C4-2B (cell line): Measurements from ENCODE around the gene PACSIN2.

Experiments used
- H3K27ac ChIP-seq: fragments of 450-650 bp; 2 replicates; pipeline ENCODE4 v1.5.1; 2017
- ZFX ChIP-seq: fragments of 450-650 bp; IDR thresholded peaks from 2 replicates; pipeline ENCODE4 v1.6.1; 2017
- TF ChIP-seq, protein P1 (sequence below): fragments of 450-650 bp; conservative IDR thresholded peaks from 2 replicates; pipeline ENCODE4 v1.5.1; 2017; ENCODE audit warnings: mild to moderate bottlenecking

The PACSIN2 gene

DNA sequence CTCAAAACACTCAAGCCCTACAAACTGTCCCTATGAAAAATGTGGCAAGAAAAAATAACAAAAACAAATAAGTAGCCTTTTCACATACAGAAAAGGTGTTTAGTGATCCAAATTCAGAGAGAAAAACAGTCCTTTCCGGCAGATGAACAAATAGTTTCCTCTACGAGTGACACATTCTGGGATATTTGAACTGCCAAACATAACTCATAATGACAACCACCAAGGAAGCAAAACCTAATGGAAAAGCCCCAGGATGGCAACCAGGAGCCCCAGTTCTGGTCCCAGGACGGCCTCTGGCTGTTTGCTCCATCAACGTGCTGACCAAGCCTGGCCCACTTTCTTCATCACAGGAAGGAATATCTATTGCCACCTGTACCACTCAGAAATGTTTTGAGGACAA is 6.0 kb downstream of the PACSIN2 start:
- TF ChIP-seq, protein P1, sequence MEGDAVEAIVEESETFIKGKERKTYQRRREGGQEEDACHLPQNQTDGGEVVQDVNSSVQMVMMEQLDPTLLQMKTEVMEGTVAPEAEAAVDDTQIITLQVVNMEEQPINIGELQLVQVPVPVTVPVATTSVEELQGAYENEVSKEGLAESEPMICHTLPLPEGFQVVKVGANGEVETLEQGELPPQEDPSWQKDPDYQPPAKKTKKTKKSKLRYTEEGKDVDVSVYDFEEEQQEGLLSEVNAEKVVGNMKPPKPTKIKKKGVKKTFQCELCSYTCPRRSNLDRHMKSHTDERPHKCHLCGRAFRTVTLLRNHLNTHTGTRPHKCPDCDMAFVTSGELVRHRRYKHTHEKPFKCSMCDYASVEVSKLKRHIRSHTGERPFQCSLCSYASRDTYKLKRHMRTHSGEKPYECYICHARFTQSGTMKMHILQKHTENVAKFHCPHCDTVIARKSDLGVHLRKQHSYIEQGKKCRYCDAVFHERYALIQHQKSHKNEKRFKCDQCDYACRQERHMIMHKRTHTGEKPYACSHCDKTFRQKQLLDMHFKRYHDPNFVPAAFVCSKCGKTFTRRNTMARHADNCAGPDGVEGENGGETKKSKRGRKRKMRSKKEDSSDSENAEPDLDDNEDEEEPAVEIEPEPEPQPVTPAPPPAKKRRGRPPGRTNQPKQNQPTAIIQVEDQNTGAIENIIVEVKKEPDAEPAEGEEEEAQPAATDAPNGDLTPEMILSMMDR, result no peak
- no peak for TF ChIP-seq ZFX
- 0 out of 2 replicates have a peak overlapping the region, but pooled peaks have one; percentile 5 for H3K27ac ChIP-seq

DNA sequence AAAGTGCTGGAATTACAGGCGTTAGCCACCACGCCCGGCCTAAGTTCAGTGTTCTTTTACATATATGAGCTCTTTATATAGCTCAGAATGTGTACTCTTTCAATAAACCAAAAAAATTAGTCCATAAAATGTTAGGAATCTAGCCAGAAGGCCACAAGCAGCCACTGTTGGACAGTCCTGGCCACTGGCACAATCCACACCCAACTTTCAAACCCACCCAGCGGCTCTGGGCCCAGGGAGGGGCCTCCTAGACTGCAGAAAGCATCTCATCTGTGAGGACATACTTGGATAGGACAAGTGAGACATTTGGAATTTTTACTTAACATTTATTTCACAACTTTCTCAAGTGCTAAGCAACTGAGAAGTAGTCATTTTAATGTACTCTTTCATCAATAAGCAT is 6.4 kb downstream of the PACSIN2 start:
- no peak overlapping the region for H3K27ac ChIP-seq
- TF ChIP-seq, protein P1, result no peak
- TF ChIP-seq ZFX, result no peak

- no peak overlapping the region; the same call in 1 of the 2 replicates for H3K27ac ChIP-seq
- TF ChIP-seq ZFX, result no peak
- TF ChIP-seq, protein P1, result no peak
Measured at GRCh38 chr22:43007519-43008102, 7.3 kb downstream of the PACSIN2 start.

DNA sequence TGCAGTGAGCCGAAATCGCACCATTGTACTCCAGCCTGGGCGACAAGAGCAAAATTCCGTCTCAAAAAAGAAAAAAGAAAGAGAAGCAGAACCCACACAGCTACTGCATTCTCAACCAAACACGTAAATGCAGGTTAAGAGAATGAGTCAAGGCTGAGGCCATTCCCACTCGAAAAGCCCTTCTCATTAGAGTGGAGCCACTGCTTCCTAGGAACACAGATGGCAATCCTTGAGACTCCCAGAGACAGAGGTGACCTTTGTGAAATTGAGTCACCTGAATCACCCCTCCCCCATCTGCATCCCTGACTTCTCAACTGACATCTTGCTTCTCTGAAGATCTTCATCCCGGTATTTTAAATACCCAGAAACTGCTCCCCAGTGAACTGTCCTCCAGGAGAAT is 8.2 kb downstream of the PACSIN2 start:
- TF ChIP-seq ZFX, result no peak
- TF ChIP-seq, protein P1, result no peak
- no peak overlapping the region for H3K27ac ChIP-seq

DNA sequence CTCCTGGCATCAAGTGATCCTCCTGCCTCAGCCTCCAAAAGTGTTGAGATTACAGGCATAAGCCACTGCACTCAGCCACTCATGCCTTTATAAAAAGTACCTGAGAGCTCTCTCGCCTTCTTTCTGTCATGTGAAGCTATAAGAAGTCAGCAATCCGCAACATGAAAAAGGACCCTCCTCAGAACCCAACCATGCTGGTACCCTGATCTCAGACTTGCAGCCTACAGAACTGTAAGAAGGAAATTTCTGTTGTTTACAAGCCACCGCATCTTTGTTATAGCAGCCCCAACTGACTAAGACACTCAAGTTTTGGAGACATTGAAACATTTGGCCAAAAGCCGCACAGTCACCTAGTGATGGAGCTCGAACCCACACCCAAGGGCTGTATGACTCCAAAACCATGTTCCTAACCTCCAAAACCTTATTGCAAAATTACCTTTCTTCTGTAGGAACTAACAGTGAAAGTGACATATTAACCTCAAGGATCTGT is 8.9 kb downstream of the PACSIN2 start:
- H3K27ac ChIP-seq, result no peak overlapping the region
- TF ChIP-seq, protein P1, result no peak
- no peak for TF ChIP-seq ZFX

- no peak overlapping the region for H3K27ac ChIP-seq
- no peak for TF ChIP-seq ZFX
- TF ChIP-seq, protein P1, result no peak
Measured at GRCh38 chr22:43005106-43005505, 9.8 kb downstream of the PACSIN2 start.

GRCh38 chr22:43004362-43005035 is 10.4 kb downstream of the PACSIN2 start:
- no peak overlapping the region for H3K27ac ChIP-seq
- no peak for TF ChIP-seq ZFX
- TF ChIP-seq, protein P1, result no peak
